Fibroblast of skin of right quadriceps (primary cell): ENCODE data around the gene CFAP221.

Experiments used
- DNase-seq: peaks from one replicate; pipeline ENCODE4 v3.0.0-alpha.2; 2013

Gene CFAP221

DNA sequence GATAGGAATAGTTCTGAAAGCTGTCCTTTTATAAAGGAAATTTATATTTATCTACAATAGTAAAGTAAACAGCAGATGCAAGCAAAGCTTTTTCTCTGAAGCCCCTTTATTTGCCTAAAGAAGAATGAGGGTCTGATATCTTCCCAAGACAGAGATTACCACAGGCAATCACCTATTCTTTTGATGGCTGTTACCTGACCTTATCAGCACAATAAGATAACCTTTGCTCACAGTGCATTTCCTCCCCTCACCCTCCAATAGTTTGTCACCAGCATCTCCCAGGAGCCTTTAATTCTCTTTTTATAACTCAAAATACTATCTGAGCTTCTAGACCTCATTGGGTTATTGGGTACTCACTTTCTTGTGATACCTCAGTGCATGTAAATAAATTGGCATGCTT lies 6.5 kb upstream of the CFAP221 start:
- DNase-seq, result no peak

DNA sequence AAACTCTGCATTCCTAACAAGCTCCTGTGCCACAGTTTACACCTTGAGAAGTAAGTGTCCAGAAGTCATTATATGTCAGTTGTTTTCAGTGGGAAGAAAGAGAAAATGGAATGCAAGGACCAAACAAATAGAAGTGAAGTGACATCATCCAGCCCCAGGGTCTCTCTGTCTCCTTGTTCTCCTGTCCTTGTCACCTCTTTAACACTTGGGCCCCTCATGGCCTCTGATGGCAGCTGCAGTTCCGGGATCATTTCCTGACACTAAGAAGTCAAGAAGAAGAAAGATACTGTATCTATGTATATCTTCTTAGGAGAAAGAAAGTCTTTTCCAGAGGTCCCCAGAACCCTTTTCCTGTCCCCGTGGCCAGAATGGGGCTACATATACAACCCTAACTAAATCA lies 2.8 kb upstream of the CFAP221 start:
- DNase-seq, result no peak

DNA sequence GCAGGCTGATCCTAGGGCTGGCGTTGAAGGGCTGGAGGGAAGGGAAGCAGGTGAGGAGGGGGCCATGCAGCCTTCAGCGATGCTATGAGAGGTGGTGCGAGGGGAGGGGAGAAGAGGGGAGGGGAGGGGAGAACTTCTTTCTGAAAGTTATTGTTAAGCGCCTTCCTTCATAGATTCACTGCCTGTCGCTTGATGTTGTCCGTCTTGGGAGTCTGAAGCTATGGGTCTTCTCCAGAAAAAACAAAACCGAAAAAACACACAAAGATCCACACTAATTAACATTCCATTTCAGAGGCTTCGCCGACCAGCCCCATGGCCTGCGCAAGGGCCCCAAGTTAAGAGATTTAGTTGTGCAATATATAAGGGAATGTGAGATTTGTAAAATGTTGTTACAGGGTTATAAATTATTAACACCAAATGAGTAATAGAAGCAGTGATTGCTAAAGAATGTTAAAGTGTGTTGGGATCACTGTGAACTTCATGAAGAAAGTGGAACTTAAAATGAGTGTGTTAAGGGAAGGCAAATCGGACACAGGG lies 758 bp downstream of the CFAP221 start:
- DNase-seq, result peak; percentile 77

- peak; percentile 67 for DNase-seq
Observed at GRCh38 chr2:119545754-119546446, 1.7 kb downstream of the CFAP221 start.

DNA sequence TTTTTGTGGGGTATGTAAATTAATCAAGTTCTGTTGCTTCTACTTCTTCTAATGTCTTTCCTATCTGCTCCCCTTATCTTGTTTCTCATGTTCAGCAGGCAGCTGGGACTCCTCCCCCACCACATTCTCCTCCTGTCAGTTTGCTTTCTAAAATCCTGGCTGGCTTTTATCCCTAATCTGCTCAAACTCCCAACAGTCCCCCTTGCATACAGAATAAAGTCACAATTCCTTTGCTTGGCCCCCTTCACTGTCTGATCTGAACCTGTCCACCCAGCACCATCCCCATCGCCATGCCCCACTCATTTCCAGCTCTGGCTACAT lies 2.2 kb downstream of the CFAP221 start:
- no peak for DNase-seq

DNA sequence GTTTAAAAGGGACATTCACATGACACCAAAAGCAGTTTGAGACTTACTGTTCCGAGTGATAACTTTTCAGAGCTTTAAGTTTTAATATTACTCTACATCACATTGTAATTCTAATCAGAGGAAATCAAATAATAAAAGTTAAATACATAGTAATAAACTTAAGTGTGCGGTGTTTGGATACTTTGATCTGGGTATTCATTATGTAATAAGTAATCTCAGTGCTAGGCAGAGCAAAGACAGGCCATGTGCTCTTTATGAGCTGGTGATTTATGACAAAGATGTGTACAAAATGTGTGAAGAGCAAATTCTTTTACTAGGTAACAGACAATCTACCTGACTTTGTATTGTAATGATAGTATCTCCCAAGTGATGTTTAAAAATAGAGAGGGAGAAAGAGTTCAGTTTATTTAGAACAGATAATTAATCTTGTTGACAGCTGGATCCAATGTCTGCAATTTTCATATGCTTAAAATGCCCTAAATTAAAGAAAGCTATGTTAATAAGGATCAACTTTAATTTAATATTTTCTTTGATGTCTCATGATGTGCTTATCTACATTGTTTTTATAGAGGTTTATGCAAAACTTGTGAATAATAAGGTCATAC lies 4.4 kb downstream of the CFAP221 start:
- DNase-seq, result no peak

DNA sequence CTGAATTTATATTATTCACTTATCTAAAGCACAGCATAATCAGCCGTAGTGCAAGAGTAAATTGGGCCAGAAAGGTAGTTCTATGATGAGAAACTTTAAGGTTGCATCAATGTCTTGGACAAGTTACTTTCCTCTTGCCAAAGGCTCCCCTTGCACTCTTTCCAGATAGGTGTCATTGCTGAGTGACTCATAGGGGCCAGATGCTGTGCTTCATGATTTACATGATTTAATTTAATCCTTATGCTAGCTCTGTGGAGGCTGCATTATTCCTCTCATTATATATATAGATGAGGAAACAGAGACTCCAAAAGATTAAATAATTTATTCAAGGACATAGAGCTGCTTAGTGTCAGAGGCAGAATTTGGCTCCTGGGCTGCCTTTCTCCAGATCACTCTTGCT lies 5.0 kb downstream of the CFAP221 start:
- peak; percentile 83 for DNase-seq

DNA sequence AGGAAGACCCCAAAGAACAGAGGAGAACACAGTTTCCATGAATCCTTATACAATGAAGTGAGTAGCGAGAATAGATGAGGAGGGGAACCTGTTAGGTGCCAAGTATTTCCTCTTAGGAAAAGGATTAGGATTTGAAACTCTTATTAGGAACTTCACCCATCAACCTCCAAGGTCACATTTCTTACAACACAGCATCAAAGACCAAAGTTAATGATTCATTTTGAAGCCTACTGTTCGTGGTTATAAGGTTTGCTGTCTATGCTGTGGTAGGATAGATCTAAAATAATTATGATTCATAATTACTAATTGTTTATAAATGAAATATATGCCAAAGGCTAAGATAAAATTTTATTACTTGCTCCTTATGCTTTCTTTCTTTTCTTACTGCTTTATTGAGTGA lies 6.1 kb downstream of the CFAP221 start:
- peak; percentile 4 for DNase-seq

DNA sequence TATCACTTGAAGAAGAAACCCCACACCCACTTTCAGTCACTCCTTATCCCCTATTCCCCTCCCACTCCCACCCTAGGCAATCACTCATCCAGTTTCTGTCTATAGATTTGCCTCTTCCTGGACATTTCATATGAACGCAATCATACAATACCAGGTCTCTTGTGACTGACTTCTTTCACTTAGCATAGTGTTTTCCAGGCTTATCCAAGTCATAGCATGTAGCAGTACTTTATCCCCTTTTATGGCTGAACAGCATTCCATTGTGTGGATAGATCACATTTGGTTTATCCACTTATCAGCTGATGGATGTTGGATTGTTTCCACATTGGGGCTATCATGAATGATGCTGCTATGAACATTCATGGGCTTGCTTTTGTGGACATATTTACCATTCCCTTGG lies 6.6 kb downstream of the CFAP221 start:
- no peak for DNase-seq

DNA sequence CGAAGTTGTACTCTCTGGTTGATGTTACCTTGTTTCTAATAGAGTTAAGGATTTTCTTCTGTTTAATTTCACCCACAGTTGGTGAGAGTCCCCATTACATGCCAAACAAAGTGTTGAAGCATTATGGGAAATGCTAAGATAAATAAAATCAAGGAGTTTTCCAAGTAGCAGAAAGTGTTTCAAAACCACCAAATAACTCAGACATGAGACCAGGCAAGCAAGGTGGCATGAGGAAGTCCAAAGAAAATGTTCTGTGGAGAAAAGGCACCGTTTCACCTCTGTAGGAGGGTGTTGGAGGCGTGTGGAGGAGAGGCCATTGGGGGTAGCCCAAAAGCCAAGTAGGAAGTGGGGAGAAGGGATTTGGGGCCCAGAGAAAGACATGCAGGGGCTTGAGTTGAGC lies 8.7 kb downstream of the CFAP221 start:
- DNase-seq, result no peak

DNA sequence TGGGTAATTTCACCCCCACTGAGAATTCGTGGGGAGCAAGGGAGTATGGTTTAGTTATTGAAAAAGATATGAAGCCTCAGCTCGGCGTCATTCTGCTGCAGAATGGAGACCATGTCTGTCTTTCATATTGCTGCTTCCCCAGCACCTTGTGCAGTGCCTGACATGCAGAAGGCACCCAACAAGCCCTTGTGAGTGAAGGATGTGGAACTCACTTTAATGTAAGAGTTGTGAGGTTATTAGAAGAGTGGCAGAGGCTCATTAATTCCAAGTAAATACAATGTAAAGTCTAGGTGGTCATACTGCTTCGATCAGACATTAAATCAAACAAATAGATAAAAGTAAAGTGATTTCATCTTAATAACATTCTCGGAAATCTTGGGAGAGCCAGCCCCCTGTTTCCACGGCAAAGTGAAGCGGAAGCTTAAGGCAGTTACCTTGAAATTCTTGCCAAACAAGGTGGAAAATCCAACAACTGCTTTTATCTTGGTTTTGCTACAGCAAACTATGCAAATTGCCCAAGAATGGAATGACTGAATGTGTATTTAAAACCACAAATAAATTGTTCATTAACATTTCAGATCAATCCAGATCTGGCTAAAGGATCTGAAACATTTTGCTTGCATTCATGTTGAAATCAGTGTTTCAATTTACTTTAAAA lies 9.6 kb downstream of the CFAP221 start:
- DNase-seq, result no peak

DNA sequence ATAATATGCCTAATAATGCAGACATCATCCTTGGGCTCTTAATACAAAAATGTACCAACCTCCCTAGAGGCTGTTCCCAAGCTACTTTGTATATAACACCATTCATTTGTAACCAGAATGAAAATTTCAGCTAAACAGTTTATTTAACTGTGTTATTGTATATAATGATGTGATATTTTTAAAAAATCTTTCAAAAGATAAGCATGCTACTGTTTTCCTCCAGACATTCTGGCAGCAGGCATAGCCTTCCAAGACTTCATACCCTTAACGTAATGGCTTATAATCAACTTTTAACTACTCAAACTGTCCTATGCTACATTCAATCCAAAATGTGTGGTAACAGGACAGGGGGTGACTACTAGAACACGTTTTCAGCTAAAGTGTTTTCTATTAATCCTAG lies 21.2 kb downstream of the CFAP221 start:
- DNase-seq, result no peak

GRCh38 chr2:119567292-119567691 lies 23.0 kb downstream of the CFAP221 start:
- DNase-seq, result no peak

DNA sequence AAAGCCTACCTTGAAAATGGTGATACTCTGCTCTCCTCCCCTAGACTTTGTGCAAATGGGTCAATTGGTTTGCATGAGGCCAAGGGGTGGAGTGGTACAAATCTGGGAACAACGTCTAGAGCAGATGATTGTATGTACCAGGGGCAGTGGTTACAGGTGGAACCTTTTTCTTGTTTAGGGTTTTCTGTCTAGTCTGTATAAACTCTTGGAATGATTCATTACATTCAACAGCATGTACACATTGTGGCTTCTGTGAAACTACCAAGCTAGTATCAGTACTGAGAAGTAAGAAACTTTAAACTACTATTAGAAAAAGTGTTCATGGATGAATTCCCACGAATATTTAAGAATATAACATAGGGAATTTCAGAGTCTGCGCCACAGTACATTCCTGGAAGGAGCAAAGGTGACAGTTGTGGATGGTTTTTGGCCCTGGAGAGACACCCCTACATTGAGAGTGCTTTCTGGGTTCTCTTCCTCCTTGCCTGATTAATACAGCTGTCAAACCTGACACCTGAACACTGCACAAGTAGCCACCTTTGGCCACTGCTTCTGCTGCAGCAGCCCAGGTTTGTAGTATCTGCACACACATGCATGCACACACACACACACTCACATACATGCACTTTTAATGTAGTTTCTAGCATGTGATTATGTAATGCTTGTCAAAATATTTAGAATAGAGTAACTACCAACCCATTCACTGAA lies 30.0 kb downstream of the CFAP221 start:
- no peak for DNase-seq

DNA sequence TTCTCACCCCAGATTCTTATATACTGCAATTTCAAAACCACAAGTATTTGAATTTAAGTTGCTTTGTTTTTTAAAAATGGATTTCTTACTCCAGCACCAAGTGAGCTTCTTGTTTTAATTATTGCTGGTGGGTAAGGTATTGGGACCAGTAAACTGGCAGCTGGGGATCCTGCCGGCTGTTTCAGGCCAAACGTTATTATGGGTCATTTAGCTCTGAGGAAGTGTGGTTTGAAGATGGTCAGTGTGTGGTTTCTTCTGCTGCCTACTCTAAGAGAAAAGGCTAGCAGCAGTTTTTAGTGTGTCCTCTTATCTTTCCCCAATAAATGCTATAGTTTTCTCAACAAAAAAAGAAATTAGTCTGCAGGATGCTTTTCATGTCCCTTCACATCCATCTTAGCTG lies 30.6 kb downstream of the CFAP221 start:
- no peak for DNase-seq

- DNase-seq, result no peak
Observed at GRCh38 chr2:119575439-119575838, 31.2 kb downstream of the CFAP221 start.

GRCh38 chr2:119579424-119580295 lies 35.4 kb downstream of the CFAP221 start:
- DNase-seq, result no peak

GRCh38 chr2:119580550-119581072 lies 36.4 kb downstream of the CFAP221 start:
- no peak for DNase-seq

GRCh38 chr2:119583291-119583690 lies 39.0 kb downstream of the CFAP221 start:
- no peak for DNase-seq

- no peak for DNase-seq
Observed at GRCh38 chr2:119584469-119584868, 40.2 kb downstream of the CFAP221 start.

DNA sequence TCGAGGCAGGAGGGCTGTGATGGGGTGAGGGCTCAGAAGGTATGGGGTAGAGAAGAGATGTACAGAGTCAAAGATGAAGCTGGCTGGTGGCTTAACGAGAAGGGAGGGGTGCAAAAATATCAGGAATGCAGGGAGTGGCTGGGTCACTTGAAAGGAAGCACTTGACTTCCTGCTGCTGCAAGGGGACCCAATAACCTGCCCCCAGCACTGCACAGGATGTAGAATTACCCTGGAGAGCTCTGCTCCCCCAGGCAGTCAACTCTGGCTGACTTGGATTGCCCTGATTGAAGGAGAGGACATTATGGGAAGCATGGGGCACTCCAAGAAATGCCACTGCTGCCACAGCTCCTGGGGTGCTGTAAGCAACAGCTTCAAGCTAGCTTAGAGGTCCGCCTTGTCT lies 41.8 kb downstream of the CFAP221 start:
- DNase-seq, result no peak

- no peak for DNase-seq
Observed at GRCh38 chr2:119590873-119591272, 46.6 kb downstream of the CFAP221 start.
